Measurements from ENCODE around the gene PDZRN3. TPM values are rescaled to one million over a fixed set of nuclear protein-coding genes. Genes with fewer than 3 reads are reported as not detected.
"Not testable (repeated sequence)": the region's sequence is repeated elsewhere in the genome, so short reads cannot be mapped to it uniquely, and the experiment has no call there.

The PDZRN3 gene
- total and polyA plus RNA-seq, 2 donors (not counting 1 experiment from before 2014, with no cell fraction given) = 14.6 to 56.3 TPM

DNA sequence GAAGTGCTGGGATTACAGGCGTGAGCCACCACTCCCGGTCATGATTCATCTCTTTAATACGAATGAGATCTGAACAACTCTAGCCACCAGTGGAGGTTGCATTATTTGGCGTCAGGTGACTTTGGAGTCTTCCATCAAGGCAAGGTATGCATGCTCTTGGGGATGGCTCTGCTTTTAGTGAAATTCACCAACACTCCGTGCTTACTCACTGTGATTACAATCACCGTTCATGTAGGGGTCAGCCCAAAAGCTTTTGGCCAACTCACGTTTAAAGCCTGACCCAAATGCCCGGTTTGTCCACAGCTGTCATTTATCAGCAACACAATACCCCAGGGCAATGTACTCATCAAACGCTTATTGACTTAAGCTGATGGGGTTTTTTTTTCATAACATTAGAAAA is 155.4 kb downstream of the PDZRN3 start:
- Histone ChIP-seq H4K20me1 (ENCODE audit: control insufficient read depth, extremely low read depth, insufficient read depth, low read length) (no peaks in the 10 kb centered on the region), H3K27ac (ENCODE audit: insufficient read depth, low read length) (no peak overlapping the region), H3K4me1 (ENCODE audit: control insufficient read depth, extremely low read depth, insufficient read depth, low read length) (no peaks in the 10 kb centered on the region), H3K4me3 (replicated peaks in 1 of 4; ENCODE audit: control extremely low read depth in 1 of 4, insufficient read depth in 1 of 4, low read depth in 3 of 4, low read length in 4 of 4) (no peak overlapping the region), H3K27me3 (ENCODE audit: control insufficient read depth, insufficient read depth, low read length) (no peaks in the 10 kb centered on the region), H3K36me3 (ENCODE audit: control insufficient read depth, insufficient read depth, low read length) (no peaks in the 10 kb centered on the region), H3K9me3 (ENCODE audit: control insufficient read depth, insufficient read depth, low read depth, low read length) (no peaks in the 10 kb centered on the region), H3K79me2 (ENCODE audit: control insufficient read depth, insufficient read depth, low read length) (no peaks in the 10 kb centered on the region), H3K9ac (ENCODE audit: insufficient read depth, low read length) (no peak overlapping the region), H3K4me2 (ENCODE audit: extremely low read depth, insufficient read depth, low read length) (no peak overlapping the region), H2AFZ (ENCODE audit: low read length) (no peak overlapping the region)
- TF ChIP-seq EZH2 (IDR thresholded peaks at IDR 0.05; ENCODE audit: low read length, missing control alignments) = no peak
- TF ChIP-seq, protein P1, sequence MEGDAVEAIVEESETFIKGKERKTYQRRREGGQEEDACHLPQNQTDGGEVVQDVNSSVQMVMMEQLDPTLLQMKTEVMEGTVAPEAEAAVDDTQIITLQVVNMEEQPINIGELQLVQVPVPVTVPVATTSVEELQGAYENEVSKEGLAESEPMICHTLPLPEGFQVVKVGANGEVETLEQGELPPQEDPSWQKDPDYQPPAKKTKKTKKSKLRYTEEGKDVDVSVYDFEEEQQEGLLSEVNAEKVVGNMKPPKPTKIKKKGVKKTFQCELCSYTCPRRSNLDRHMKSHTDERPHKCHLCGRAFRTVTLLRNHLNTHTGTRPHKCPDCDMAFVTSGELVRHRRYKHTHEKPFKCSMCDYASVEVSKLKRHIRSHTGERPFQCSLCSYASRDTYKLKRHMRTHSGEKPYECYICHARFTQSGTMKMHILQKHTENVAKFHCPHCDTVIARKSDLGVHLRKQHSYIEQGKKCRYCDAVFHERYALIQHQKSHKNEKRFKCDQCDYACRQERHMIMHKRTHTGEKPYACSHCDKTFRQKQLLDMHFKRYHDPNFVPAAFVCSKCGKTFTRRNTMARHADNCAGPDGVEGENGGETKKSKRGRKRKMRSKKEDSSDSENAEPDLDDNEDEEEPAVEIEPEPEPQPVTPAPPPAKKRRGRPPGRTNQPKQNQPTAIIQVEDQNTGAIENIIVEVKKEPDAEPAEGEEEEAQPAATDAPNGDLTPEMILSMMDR (conservative IDR thresholded peaks at IDR 0.05 in 1 of 2, IDR thresholded peaks at IDR 0.05 in 1 of 2; ENCODE audit: low read depth in 1 of 2, low read length in 2 of 2) = no peak
- DNase-seq (ENCODE audit: low read depth in 2 of 2) = peak in 1 of 2 donors; percentile 21

DNA sequence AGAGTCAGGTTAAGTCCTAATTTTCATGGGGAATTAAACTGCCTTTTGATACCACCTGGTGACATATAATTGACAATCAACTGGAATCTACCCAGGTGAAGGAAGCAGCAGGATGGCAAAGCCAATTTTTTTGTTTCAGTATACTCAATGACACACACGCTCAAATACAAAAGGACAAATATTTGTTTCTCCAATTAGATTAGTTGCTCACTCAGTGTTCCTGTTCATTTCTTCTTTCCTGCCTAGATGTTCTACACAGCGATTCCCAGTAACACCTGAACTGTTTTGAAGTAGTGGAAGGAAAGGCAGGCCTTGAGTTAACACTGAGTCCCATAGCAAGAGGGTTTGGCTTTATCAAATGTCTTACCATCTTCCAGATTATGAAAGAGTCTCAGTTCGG is 157.5 kb downstream of the PDZRN3 start:
- H3K4me2 ChIP-seq (ENCODE audit: extremely low read depth, insufficient read depth, low read length) = no peak overlapping the region
- DNase-seq (ENCODE audit: low read depth in 2 of 2) = no peak
- H4K20me1 ChIP-seq (ENCODE audit: control insufficient read depth, extremely low read depth, insufficient read depth, low read length) = no peaks in the 10 kb centered on the region
- no peaks in the 10 kb centered on the region for H3K9me3 ChIP-seq (ENCODE audit: control insufficient read depth, insufficient read depth, low read depth, low read length)
- no peaks in the 10 kb centered on the region for H3K4me1 ChIP-seq (ENCODE audit: control insufficient read depth, extremely low read depth, insufficient read depth, low read length)
- H3K4me3 ChIP-seq (replicated peaks in 1 of 4; ENCODE audit: control extremely low read depth in 1 of 4, insufficient read depth in 1 of 4, low read depth in 3 of 4, low read length in 4 of 4) = no peak overlapping the region
- H3K36me3 ChIP-seq (ENCODE audit: control insufficient read depth, insufficient read depth, low read length) = no peaks in the 10 kb centered on the region
- no peaks in the 10 kb centered on the region for H3K27me3 ChIP-seq (ENCODE audit: control insufficient read depth, insufficient read depth, low read length)
- no peak for TF ChIP-seq EZH2 (IDR thresholded peaks at IDR 0.05; ENCODE audit: low read length, missing control alignments)
- TF ChIP-seq, protein P1 (conservative IDR thresholded peaks at IDR 0.05 in 1 of 2, IDR thresholded peaks at IDR 0.05 in 1 of 2; ENCODE audit: low read depth in 1 of 2, low read length in 2 of 2) = no peak
- no peak overlapping the region for H3K9ac ChIP-seq (ENCODE audit: insufficient read depth, low read length)
- H2AFZ ChIP-seq (ENCODE audit: low read length) = no peak overlapping the region
- H3K27ac ChIP-seq (ENCODE audit: insufficient read depth, low read length) = no peak overlapping the region
- no peaks in the 10 kb centered on the region for H3K79me2 ChIP-seq (ENCODE audit: control insufficient read depth, insufficient read depth, low read length)

DNA sequence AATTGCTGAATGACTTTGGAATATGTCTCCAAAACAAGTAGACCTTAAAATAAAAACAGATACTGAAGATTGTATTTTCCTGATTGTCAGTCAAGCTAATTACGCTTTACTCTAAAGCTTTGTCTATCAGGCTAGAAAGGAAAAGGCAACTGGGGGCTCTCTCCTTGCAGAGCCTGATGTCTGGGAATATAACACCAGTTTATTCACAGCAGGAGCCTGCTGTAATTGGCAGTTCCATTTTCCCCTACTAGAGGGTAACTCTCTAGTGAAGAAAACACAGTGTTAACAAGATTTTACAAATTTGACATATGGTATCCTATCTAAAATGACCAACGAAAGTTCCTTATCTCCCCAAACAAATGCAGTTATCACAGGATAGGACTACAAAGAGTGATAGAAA is 158.8 kb downstream of the PDZRN3 start:
- Histone ChIP-seq H3K27ac (ENCODE audit: insufficient read depth, low read length) (no peak overlapping the region), H3K9me3 (ENCODE audit: control insufficient read depth, insufficient read depth, low read depth, low read length) (no peaks in the 10 kb centered on the region), H3K9ac (ENCODE audit: insufficient read depth, low read length) (no peak overlapping the region), H4K20me1 (ENCODE audit: control insufficient read depth, extremely low read depth, insufficient read depth, low read length) (no peaks in the 10 kb centered on the region), H3K4me3 (replicated peaks in 1 of 4; ENCODE audit: control extremely low read depth in 1 of 4, insufficient read depth in 1 of 4, low read depth in 3 of 4, low read length in 4 of 4) (no peak overlapping the region), H3K4me1 (ENCODE audit: control insufficient read depth, extremely low read depth, insufficient read depth, low read length) (peaks cover 7% of the 10 kb centered on the region), H3K4me2 (ENCODE audit: extremely low read depth, insufficient read depth, low read length) (no peak overlapping the region), H3K79me2 (ENCODE audit: control insufficient read depth, insufficient read depth, low read length) (no peaks in the 10 kb centered on the region), H3K27me3 (ENCODE audit: control insufficient read depth, insufficient read depth, low read length) (no peaks in the 10 kb centered on the region), H2AFZ (ENCODE audit: low read length) (no peak overlapping the region), H3K36me3 (ENCODE audit: control insufficient read depth, insufficient read depth, low read length) (no peaks in the 10 kb centered on the region)
- DNase-seq (ENCODE audit: low read depth in 2 of 2) = no peak
- TF ChIP-seq, protein P1 (conservative IDR thresholded peaks at IDR 0.05 in 1 of 2, IDR thresholded peaks at IDR 0.05 in 1 of 2; ENCODE audit: low read depth in 1 of 2, low read length in 2 of 2) = no peak
- TF ChIP-seq EZH2 (IDR thresholded peaks at IDR 0.05; ENCODE audit: low read length, missing control alignments) = no peak

DNA sequence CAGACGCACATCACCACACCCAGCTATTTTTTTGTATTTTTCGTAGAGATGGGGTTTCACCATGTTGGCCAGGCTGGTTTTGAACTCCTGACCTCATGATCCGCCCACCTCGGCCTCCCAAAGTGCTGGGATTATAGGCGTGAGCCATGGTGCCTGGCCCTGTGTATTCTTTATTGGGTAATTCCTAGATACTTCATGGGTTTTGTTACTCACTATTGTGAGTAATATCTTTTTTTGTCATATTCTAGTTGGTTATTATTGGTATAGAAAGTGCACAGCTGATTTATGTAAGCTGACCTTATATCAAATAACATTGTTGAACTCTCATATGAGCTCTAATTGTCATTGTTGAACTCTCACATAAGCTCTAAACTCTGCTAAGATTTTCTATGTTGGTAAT is 160.6 kb downstream of the PDZRN3 start:
- H3K27ac ChIP-seq (ENCODE audit: insufficient read depth, low read length); H3K27me3 ChIP-seq (ENCODE audit: control insufficient read depth, insufficient read depth, low read length); H3K79me2 ChIP-seq (ENCODE audit: control insufficient read depth, insufficient read depth, low read length); H3K4me1 ChIP-seq (ENCODE audit: control insufficient read depth, extremely low read depth, insufficient read depth, low read length); H4K20me1 ChIP-seq (ENCODE audit: control insufficient read depth, extremely low read depth, insufficient read depth, low read length); H3K4me3 ChIP-seq (replicated peaks in 1 of 4; ENCODE audit: control extremely low read depth in 1 of 4, insufficient read depth in 1 of 4, low read depth in 3 of 4, low read length in 4 of 4); H3K9ac ChIP-seq (ENCODE audit: insufficient read depth, low read length); H2AFZ ChIP-seq (ENCODE audit: low read length); H3K4me2 ChIP-seq (ENCODE audit: extremely low read depth, insufficient read depth, low read length); H3K36me3 ChIP-seq (ENCODE audit: control insufficient read depth, insufficient read depth, low read length); H3K9me3 ChIP-seq (ENCODE audit: control insufficient read depth, insufficient read depth, low read depth, low read length): not testable (repeated sequence)
- peak in 1 of 2 donors; percentile 50 for DNase-seq (ENCODE audit: low read depth in 2 of 2)

Measured in fibroblast of lung (primary cell).